HPDE6-E6E7 (cell line): Measurements from ENCODE around the gene CCDC63.
"Not testable (repeated sequence)": the region's sequence is repeated elsewhere in the genome, so short reads cannot be mapped to it uniquely, and the experiment has no call there.

Experiments used
- DNase-seq: peaks from one replicate; pipeline ENCODE4 v3.0.0; 2011; ENCODE audit warnings: missing footprints; ENCODE audit errors: extremely low spot score

CCDC63 gene

DNA sequence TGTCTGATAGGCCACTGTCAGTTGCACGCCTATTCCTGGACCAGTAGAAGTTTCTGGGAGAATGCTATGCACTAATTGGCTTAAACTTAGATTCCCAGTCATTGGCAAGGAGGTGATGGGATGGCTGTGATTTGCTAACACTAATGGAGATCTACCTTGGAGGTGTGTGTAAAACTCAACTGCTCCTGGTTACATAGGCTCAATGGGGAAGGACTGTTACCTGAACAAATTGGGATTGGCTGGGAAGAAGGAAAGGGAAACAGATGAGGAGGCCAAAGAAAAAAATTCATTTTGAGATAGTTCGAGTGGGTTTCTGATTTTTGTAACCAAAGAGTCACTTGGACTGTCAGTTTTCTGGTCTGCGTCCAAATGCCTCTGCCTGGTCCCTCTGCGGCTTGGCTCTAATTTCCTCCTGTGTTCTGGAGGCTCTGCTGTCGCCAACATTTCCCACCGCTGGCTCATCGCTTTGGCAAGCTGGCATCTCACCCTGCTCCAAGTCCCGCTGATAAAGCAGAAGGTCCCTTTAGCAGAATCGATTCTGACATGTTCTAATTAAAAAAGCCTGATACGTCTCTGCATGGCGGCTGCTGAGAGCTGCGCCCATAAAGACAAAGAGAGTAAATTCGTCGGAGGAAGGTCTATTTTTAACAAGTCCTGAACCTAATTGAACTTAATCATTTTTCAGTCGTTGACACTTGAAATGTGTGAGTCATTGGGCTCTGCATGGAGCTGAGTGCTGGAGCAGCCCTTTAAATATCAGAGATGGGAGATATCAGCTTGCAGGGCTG is 2.0 kb upstream of the CCDC63 start:
- peak; percentile 45 for DNase-seq

DNA sequence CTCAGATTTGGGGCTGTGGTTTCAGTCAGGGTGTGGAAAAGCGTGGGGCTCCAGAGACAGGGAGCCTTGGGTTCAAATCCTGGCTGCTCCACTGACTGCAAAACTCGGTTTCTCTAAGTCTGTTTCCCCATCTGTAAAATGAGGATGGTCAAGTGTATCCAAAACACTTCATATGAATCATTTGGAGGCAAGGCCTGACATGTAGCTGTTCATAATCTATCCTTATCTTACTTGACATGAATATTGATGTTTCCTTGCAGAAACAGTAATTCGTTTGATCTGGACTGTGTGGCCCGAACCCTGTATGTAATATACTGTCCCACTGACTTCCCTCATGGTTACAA is 1.5 kb upstream of the CCDC63 start:
- peak; percentile 32 for DNase-seq

DNA sequence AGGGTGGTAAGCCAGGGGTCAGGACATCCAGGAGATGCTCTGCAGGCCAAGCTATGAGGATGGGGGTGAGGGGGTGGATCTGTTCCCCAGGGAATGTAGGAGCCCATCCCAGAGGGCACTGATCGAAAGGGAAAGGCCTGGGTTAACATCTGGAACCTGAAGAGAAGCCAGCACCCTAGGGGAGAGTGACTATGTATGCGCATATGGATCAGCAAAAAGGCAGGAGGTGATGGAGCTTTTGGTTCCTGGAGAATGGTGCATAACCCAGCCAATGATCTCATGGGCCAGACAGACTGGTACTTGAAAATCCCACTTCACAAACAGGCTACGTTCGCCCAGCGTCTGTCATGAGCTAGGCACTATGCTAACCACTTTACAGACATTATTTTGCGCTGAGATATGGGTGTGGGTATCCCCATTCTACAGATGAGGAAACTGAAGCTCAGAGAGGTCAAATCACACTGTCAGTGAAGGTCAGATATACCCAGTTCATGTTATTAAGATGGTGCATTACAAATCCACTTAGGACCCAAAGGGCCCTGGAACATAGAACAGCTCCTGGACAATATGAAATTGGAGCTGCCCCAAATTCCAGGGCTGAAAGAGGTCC is 1.6 kb downstream of the CCDC63 start:
- DNase-seq = no peak

DNA sequence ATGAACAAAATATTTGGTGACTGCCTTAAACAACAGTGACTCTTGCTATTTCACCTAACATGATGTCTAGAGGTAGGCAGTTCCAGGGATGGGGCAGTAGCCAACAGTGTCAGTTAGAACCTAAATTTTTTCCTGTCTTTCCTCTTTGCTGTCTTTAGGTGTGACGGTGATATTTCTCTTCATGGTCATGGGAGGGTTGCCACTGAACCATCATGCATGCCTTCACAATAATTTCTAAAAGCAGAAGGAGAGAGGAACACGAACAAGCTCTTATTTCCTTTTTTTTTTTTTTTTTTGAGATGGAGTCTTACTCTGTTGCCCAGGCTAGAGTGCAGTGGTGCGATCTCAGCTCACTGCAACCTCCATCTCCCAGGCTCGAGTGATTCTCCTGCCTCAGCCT is 2.4 kb downstream of the CCDC63 start:
- DNase-seq = no peak

DNA sequence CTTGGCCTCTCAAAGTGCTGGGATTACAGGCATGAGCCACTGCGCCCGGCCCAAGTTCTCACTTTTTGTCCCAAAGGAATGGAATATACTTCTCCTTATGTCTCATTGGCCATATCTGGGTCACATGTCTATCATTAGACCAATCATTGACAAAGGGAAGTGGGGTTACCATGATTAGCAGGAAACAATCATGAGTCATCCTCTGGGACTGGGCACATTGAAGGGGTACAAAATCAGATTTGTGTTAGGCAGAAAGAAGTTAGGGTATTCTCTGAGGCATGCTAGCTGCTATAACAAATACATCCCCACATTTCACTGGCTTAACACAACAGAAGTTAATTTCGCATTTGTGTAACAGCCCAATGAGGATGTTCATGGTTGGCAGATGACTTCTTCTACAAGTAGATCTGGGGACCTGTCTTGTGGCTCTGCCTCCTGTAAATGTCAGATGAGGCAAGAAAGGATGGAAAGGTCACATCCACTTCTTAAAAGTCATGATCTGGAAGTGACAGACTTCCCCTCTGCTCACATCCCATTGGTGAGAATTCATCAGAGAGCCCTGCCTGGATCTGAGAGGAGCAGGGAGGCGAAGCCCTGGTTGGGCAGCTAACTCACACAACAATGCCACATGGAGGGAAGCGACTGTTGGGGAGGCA is 3.1 kb downstream of the CCDC63 start:
- no peak for DNase-seq

DNA sequence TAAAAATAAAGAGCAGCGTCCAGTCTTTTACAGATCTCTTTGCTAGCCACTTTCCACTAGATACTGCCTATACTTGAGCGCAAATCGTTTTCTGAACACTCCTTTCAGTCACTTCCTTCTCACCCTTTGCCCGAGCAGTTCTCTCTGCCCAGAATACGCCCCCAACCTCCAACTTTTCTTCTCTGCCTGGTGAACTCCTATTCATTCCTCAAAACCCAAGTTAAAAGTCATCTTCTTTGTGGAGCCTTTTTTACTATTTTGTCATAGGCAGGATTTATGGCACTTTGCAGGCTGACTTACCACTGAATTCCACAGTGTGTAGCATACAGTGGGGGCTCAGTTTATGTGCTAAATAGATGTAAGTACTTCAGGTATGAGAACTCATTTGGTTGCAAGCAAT is 4.0 kb downstream of the CCDC63 start:
- no peak for DNase-seq

DNA sequence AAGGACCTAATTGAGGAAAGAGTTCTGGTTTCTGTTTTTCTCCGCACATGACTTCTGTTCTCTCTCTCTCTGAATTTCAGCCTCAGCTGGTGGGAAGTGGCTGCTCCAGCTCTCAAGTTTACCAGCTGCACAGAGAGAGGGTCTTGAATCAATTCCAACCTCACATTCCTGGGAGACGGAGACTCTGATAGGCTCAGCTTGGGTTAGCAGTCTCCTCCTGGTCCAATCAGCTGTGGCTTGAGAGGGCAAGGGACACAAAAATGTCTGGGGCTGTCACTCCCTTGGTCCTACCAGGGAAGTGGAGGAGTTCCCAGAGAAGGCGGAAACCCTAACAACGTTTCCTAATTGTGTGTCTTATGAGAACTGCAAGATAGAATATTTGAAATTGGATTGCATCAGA is 7.0 kb downstream of the CCDC63 start:
- no peak for DNase-seq

DNA sequence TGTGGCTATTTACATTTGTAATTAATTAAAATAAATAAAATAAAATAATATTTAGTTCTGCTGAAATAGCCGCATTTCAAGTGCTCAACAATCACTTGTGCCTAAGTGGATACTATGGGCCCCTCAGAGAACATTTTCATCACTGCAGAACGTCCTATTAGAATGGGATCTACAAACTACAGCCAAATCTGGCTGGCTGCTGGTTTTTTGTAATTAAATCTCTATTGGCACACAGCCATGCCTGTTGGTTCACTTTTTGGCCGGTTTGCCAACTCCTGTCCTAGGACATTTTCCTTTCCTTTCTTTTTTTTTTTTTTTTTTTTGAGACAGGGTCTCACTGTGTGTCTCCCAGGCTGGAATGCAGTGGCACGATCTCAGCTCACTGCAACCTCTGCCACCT is 9.8 kb downstream of the CCDC63 start:
- DNase-seq = no peak

DNA sequence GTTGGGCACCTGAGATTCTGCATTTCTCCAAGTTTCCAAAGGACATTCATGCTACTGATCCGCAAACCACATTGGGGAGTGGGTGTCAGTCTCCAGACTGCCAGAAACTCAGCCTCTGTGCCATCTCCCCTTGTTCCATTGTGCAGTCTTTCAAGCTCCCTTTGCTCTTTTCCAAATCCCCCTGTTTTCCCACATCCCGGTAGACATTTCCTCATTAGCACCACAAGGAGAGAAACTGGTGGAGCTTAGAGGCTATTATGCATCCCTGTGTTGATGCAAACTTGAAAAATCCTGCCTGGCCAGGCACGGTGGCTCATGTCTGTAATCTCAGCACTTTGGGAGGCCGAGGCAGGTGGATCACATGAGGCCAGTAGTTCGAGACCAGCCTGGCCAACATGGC is 10.7 kb downstream of the CCDC63 start:
- no peak for DNase-seq

DNA sequence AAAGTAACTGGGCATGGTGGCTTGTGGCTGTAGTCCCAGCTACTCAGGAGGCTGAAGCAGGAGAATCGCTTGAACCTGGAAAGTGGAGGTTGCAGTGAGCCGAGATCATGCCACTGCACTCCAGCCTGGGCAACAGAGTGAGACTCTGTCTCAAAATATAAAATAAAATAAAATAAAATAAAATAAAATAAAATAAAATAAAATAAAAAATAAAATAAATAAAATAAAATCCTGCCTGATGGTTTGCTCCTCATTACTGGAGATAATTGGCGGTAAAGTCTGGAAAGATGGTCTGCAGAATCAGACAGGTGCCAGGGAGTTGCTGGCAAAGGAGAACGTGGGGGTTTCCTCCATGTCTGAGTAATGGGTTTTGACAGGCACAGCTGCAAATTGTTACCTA is 11.2 kb downstream of the CCDC63 start:
- DNase-seq = not testable (repeated sequence)

DNA sequence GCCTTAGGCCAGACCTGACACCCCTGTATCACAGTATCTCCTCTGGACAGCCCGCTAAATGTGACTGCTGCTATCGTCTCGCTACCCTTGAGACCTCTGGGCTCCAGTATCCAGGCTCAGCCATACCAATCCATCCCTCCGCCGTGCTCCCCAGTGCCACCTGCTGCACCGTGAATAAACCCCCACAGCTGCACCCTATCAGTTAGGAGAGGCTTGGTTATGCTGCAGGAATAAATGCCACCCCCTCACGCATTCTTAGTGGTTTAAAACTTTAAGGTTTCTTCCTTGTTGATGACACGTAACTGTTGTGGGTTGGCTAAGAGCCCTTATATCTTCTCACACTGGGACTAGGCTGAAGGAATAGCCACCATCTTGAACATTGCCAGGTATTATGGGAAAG is 12.1 kb downstream of the CCDC63 start:
- no peak for DNase-seq

DNA sequence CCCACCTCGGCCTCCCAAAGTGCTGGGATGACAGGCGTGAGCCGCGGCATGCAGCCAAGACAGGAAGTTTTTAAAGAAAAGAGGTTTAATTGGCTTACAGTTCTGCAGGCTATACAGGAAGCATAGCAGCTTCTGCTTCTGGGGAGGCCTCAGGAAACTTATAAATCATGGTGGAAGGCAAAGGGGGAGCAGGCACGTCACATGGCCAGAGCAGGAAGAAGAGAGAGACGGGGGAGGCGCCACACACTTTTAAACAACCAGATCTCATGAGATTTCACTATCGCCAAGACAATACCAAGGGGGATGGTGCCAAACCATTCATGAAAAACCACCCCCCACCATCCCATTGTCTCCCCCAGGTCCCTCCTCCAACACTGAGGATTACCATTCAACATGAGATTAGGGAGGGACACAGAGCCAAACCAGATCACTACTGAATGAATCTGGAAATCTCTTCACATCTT is 14.1 kb downstream of the CCDC63 start:
- no peak for DNase-seq

DNA sequence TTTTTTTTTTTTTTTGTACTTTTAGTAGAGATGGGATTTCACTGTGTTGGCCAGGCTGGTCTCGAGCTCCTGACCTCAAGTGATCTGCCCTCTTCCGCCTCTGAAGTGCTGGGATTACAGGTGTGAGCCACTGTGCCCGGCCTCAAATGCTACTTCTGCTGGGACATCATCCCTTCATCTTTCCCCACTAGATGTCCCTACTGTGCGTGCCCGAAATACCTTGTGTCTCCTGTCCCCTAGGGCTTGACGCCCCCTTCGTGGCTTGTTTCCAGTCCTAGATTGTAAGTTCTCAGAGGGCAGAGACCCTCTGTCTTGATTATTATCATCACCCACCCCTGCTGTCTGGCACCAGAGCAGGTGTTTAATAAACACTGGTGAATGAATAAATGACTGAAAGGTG is 14.9 kb downstream of the CCDC63 start:
- no peak for DNase-seq

DNA sequence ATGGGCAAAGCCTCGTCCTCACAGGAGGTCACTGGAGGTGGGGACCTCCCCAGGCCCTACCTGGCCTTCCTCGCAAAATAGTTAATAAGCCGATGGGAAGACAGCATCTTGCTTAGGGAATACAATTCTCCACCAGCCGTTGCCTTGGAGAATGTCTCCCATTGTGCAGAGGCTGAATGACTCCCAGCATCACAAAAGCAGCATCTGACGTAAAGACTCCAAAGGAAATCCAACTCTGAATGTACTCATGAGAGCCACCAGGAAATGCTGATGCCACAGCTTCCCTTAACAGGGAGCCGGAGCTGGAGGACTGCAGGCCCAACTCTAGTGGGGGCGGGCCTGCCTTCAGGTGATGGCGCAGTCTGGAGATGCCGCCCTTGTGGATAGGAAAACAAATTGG is 15.5 kb downstream of the CCDC63 start:
- DNase-seq = no peak

DNA sequence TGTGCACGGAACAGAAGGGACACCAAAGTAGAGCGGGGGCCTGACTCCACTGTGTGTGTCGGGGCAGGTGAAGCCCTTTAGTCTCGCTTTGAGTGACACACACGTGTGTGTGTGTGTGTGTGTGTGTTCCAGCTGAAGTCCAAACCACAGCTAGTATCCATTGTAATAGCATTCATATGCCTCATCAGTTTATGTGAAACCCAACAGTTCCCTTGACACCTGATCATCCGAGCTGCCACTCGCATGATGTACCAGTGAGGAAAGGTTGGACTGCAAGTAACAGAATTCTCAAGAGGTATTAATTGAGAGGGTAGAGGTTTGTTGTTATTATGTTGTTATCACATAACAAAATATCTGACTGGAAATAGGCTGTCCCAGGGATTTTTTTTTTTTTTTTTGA is 16.4 kb downstream of the CCDC63 start:
- DNase-seq = no peak

DNA sequence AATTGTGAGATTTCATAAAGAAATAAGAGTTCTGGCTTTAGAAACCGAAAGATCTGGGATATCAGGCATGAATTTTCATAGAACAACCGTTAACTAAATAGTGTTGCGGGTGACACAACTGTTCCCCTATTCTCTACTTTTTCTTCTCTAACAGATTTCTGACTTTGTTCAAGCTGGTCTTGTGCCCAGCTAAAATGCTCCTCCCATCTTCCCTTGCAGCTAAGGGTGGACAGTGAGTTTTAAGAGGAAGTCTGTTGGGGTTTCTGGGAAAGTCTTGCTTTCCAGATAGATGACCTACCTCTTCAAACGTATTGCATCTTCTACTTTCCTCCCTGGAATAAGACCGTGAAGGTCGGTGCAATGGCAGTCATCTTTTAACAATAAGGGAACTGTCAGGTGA is 18.7 kb downstream of the CCDC63 start:
- no peak for DNase-seq

DNA sequence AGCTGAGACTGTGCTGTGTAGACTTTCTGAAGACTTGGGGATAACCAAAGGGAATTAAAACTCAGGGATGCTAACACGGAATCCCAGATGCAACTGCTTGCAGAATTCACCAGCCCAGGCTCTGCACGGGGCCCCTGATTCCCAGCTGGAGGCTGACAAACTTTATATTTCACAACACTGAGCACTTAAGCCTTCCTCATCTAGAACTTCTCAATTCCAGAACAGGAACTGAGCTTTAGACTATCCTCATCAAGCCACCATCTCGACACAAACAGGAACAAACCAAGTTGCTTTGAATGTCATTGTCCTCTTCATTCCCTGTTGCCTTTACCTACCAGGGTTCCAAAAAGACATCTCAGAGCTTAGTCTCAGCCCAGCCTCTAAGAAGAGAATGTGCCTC is 22.2 kb downstream of the CCDC63 start:
- DNase-seq = no peak

DNA sequence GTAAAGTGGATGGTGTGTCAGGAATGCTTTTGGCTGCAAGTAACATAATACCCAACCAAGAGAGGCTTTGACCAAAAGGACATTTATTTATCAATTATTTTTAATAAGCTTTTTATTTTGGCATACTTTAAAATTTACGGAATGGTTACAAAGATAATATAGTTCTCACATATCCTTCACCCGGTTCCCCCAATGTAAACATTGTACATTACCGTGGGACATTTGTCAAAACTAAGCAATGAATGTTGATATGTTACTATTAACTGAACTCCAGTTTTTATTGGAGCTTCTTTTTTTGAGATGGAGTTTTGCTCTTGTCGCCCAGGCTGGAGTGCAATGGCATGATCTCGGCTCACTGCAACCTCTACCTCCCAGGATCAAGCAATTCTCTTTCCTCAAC is 23.0 kb downstream of the CCDC63 start:
- DNase-seq = no peak

DNA sequence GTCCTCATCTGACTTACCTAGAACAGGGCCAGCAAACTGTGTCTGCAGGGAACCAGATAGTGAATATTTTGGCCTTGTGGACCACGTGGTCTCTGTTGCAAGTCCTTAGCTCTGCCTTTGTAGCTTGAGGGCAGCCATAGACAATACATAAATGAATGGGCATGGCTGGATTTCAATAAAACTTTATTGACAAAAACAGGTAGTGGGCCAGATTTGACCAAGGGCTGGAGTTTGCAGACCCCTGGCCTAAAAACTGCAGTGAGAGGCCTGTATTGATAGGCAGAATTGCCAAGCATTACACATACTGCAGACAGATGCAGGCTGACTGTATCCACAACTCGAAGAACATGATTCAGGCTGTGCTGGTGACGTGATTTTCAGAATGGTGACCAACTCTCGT is 25.3 kb downstream of the CCDC63 start:
- DNase-seq = no peak

DNA sequence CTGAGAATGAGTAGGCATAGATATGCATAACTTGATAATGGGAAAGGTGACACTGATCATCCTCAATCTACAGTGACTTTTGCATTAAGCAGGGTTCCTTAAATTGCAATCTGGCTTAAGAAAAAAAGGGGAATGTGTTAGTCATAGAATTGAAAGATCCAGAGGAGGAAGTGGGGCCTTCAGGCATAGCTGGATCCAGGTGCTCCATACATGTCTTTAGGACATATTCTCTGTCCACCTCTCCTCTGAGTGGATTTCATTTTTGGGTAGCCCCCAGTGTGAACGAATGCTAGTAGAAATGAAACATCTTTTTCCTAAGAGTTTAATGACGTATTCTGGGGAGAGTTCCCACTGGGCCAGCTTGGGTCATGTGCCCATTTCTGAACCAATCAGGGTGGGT is 27.6 kb downstream of the CCDC63 start:
- DNase-seq = no peak

DNA sequence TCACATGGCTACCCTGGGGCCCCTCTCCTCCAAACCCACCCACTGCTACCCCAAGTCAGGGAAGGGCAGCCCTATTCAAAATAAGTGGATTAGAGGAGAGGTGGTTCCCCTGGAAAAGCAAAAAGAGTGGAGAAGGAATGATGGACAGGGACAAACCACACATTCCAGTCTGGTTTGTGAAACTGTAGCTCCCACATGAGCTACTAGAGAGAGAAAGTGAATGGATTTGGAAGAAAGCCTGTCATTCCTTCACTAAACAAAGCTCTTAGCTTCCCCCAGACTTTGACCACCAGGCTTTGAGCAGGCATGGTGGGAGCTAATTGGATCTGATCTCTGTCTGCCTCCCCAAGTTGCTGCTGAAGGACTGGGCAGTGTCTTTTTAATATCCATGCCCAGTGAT is 28.0 kb downstream of the CCDC63 start:
- no peak for DNase-seq

DNA sequence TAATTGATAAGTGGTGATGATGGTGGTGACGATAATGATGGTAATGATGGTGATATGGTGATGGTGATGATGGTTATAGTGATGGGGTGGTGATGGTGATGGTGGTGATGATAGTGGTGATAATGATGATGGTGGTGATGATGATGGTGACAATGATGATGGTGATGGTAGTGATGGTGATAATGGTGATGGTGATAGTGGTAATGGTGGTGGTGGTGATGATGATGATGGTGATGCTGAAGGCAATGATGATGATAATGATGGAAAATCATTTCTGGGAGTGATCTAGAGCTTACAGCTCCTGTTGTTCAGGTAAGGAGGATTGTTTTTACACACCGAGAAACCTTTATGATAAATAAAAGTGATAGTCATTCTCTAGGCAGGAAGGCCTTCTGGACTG is 33.9 kb downstream of the CCDC63 start:
- no peak for DNase-seq

DNA sequence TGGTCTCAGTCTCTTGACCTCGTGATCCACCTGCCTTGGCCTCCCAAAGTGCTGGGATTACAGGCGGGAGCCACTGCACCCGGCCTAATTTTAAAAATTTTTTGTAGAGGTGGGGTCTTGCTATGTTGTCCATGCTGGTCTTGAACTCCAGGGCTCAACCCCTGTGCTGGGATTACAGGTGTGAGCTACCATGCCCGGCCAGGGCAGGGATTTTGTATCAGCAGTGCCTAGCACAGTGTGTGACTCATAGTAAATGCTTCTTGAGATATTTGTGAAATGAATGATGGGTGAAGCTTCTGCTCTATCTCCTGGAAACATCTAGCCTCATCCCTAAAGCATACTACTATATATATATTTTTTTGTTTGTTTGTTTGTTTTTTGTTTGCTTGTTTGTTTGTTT is 36.5 kb downstream of the CCDC63 start:
- DNase-seq = no peak
